ENCODE results near the gene ZCCHC14. TPM values are rescaled to one million over a fixed set of nuclear protein-coding genes. Genes with fewer than 3 reads are reported as not detected.
"Not testable (repeated sequence)": the region's sequence is repeated elsewhere in the genome, so short reads cannot be mapped to it uniquely, and the experiment has no call there.

Gene ZCCHC14
- total RNA-seq, 1 donor from 2014 or later = 15.9 TPM

- intact Hi-C loops (cut with micrococcal nuclease) = no loop called here
- Histone ChIP-seq H3K9me3 (replicated peaks) (no peaks in the 10 kb centered on the region), H3K36me3 (peaks cover 4% of the 10 kb centered on the region), H3K4me3 (no peak overlapping the region), H3K27me3 (ENCODE audit: low read depth) (no peaks in the 10 kb centered on the region), H3K4me1 (peaks cover 91% of the 10 kb centered on the region), H3K27ac (replicated peaks) (peak overlapping the region; percentile 67)
- TF ChIP-seq CTCF (IDR thresholded peaks at IDR 0.05; ENCODE audit: borderline replicate concordance) = no peak
- DNase-seq = no peak
Measured at GRCh38 chr16:87484487-87485331, 8.1 kb downstream of the ZCCHC14 start.

GRCh38 chr16:87483481-87483880 is 9.3 kb downstream of the ZCCHC14 start:
- Histone ChIP-seq H3K9me3 (replicated peaks) (no peaks in the 10 kb centered on the region), H3K27ac (replicated peaks) (peak overlapping the region; percentile 67), H3K36me3 (peaks cover 5% of the 10 kb centered on the region), H3K4me1 (peaks cover 79% of the 10 kb centered on the region), H3K27me3 (ENCODE audit: low read depth) (no peaks in the 10 kb centered on the region), H3K4me3 (no peak overlapping the region)
- no peak for TF ChIP-seq CTCF (IDR thresholded peaks at IDR 0.05; ENCODE audit: borderline replicate concordance)
- DNase-seq = no peak
- intact Hi-C loops (cut with micrococcal nuclease) = no loop called here

- H3K27ac ChIP-seq (replicated peaks); H3K9me3 ChIP-seq (replicated peaks); H3K36me3 ChIP-seq; H3K27me3 ChIP-seq (ENCODE audit: low read depth); H3K4me3 ChIP-seq; intact Hi-C loops (cut with micrococcal nuclease); DNase-seq: not testable (repeated sequence)
- H3K4me1 ChIP-seq = peaks cover 79% of the 10 kb centered on the region
Measured at GRCh38 chr16:87482670-87483069, 10.2 kb downstream of the ZCCHC14 start.

- DNase-seq = no peak
- intact Hi-C loops (cut with micrococcal nuclease) = no loop called here
- no peak for TF ChIP-seq CTCF (IDR thresholded peaks at IDR 0.05; ENCODE audit: borderline replicate concordance)
- no peak overlapping the region for H3K27ac ChIP-seq (replicated peaks)
- no peaks in the 10 kb centered on the region for H3K27me3 ChIP-seq (ENCODE audit: low read depth)
- H3K4me3 ChIP-seq = no peak overlapping the region
- no peaks in the 10 kb centered on the region for H3K9me3 ChIP-seq (replicated peaks)
- H3K36me3 ChIP-seq = peaks cover 5% of the 10 kb centered on the region
- H3K4me1 ChIP-seq = peaks cover 78% of the 10 kb centered on the region
Measured at GRCh38 chr16:87482266-87482665, 10.6 kb downstream of the ZCCHC14 start.

- intact Hi-C loops (cut with micrococcal nuclease); H3K9me3 ChIP-seq (replicated peaks); H3K27me3 ChIP-seq (ENCODE audit: low read depth); H3K4me3 ChIP-seq; H3K36me3 ChIP-seq; DNase-seq; H3K27ac ChIP-seq (replicated peaks): not testable (repeated sequence)
- H3K4me1 ChIP-seq = peaks cover 78% of the 10 kb centered on the region
Measured at GRCh38 chr16:87481711-87482110, 11.1 kb downstream of the ZCCHC14 start.

- Histone ChIP-seq H3K27ac (replicated peaks) (peak overlapping the region; percentile 47), H3K4me1 (peaks cover 69% of the 10 kb centered on the region)
- H3K36me3 ChIP-seq; H3K9me3 ChIP-seq (replicated peaks); H3K4me3 ChIP-seq; intact Hi-C loops (cut with micrococcal nuclease); H3K27me3 ChIP-seq (ENCODE audit: low read depth): not testable (repeated sequence)
- peak; percentile 62 for DNase-seq
Measured at GRCh38 chr16:87477209-87477981, 15.4 kb downstream of the ZCCHC14 start.

GRCh38 chr16:87474566-87474996 is 18.2 kb downstream of the ZCCHC14 start:
- Histone ChIP-seq H3K27ac (replicated peaks) (no peak overlapping the region), H3K4me3 (no peak overlapping the region), H3K4me1 (peaks cover 77% of the 10 kb centered on the region), H3K27me3 (ENCODE audit: low read depth) (no peaks in the 10 kb centered on the region), H3K9me3 (replicated peaks) (no peaks in the 10 kb centered on the region), H3K36me3 (no peaks in the 10 kb centered on the region)
- no peak for TF ChIP-seq CTCF (IDR thresholded peaks at IDR 0.05; ENCODE audit: borderline replicate concordance)
- no peak for DNase-seq
- intact Hi-C loops (cut with micrococcal nuclease) = no loop called here
